Activated B cell treated with CpG ODN at 0.5 μM for 24 hours (primary cell): ENCODE measurements around the gene TRAPPC3. TPM values are rescaled to one million over a fixed set of nuclear protein-coding genes. Genes with fewer than 3 reads are reported as not detected.
"Not testable (repeated sequence)": the region's sequence is repeated elsewhere in the genome, so short reads cannot be mapped to it uniquely, and the experiment has no call there.

ENCODE experiments used
- ATAC-seq: fragments of 200-7000 bp; cut with Tn5 transposase; one replicate; pipeline ENCODE4 v1.10.0; 2021; ENCODE audit warnings: low read depth, mild to moderate bottlenecking, moderate library complexity
- CTCF ChIA-PET: fragments of 350-600 bp; sonication (Branson Sonifier 250); formaldehyde crosslinking; loops from one replicate; lab custom pipeline; 2021; ENCODE audit warnings: antibody characterized with exemption; lab: Charles Lee
- POLR2A ChIA-PET: fragments of 350-600 bp; sonication (Branson Sonifier 250); formaldehyde crosslinking; loops from one replicate; lab custom pipeline; 2021; ENCODE audit warnings: antibody characterized with exemption; lab: Charles Lee
- DNase-seq: peaks from one replicate; pipeline ENCODE4 v3.0.0; 2022
- H3K27ac Mint-ChIP-seq: one replicate; pipeline ENCODE4 v1.8.0; 2020; ENCODE audit warnings: mixed read lengths
- H3K27me3 Mint-ChIP-seq: one replicate; pipeline ENCODE4 v1.8.0; 2021; ENCODE audit warnings: mixed read lengths
- H3K36me3 Mint-ChIP-seq: one replicate; pipeline ENCODE4 v1.8.0; 2021; ENCODE audit warnings: low read depth, mixed read lengths
- H3K4me1 Mint-ChIP-seq: one replicate; pipeline ENCODE4 v1.8.0; 2021; ENCODE audit warnings: mixed read lengths
- H3K4me3 Mint-ChIP-seq: one replicate; pipeline ENCODE4 v1.8.0; 2020; ENCODE audit warnings: mild to moderate bottlenecking, mixed read lengths
- H3K9me3 Mint-ChIP-seq: one replicate; pipeline ENCODE4 v1.8.0; 2020; ENCODE audit warnings: mixed read lengths
- intact Hi-C: fragments of 100-400 bp; cut with micrococcal nuclease; formaldehyde crosslinking; loops from one replicate; pipeline ENCODE4 v1.15.1; 2024
- total RNA-seq: library from RNA; stranded (reverse); gene quantifications from 2 replicates; pipeline ENCODE4 v1.2.3, GENCODE V29; 2022
- TF ChIP-seq, protein P1 (sequence below): fragments of 200-600 bp; IDR thresholded peaks from one replicate; pipeline ENCODE4 v1.8.0; 2022; ENCODE audit warnings: antibody characterized with exemption, mild to moderate bottlenecking

TRAPPC3 gene
- total RNA-seq, 1 donor from 2014 or later = 48.5 TPM

DNA sequence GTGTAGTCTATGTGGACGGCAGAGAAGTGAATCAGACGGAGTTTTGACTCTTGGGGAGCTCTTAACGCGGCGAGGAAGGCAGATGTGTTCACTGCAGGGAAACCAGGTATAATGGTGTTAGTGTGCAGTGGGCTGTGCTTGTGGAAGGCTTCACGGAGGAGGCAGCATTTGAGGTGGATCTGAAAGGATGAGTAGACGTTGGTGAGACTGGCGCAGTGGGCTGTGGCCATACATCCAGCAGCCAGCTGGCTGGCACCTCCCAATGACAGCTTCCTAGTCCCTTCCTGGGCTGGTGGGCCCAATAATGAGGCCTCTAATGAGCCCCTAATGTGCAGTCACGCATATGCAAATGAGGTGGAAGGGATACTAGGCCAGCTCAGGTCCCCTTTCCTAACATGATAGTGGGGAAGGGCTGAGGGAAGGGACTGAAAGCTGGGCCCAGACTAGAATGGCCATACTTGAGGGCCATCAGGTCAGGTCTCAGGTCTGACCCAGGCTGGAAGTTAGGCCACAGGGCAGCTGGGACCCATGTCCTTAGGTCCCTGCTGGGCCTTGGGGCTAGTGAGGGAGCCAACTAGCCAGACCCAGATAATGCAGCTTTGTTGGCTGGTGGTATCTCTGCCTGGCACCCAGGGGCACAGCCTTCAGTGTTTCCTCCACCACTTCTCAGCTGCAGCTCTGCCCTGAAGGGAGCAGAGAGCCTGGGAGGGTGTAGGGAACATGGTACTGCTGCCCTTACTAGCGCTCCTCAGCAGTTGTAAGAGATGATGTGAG, 10.5 kb upstream of the TRAPPC3 start:
- H3K27me3 Mint-ChIP-seq = no peaks in the 10 kb centered on the region
- H3K4me3 Mint-ChIP-seq = no peak overlapping the region
- CTCF ChIA-PET = interaction anchor here (1.1 to 6.6 kb wide), 5 partner anchors 8 to 126 kb away, joined by 3 to 48 read pairs (median 3); partner anchors contain the start of genes THRAP3 and TRAPPC3
- DNase-seq = no peak
- peaks cover 75% of the 10 kb centered on the region for H3K4me1 Mint-ChIP-seq
- H3K27ac Mint-ChIP-seq = peak overlapping the region; percentile 55
- POLR2A ChIA-PET = interaction anchor here (1.5 to 4.7 kb wide), 3 partner anchors 9 to 64 kb away, joined by 5 to 95 read pairs (median 7); partner anchors contain the start of genes THRAP3 and TRAPPC3
- ATAC-seq = no peak
- no peaks in the 10 kb centered on the region for H3K9me3 Mint-ChIP-seq
- H3K36me3 Mint-ChIP-seq = peaks cover 7% of the 10 kb centered on the region
- TF ChIP-seq, protein P1, sequence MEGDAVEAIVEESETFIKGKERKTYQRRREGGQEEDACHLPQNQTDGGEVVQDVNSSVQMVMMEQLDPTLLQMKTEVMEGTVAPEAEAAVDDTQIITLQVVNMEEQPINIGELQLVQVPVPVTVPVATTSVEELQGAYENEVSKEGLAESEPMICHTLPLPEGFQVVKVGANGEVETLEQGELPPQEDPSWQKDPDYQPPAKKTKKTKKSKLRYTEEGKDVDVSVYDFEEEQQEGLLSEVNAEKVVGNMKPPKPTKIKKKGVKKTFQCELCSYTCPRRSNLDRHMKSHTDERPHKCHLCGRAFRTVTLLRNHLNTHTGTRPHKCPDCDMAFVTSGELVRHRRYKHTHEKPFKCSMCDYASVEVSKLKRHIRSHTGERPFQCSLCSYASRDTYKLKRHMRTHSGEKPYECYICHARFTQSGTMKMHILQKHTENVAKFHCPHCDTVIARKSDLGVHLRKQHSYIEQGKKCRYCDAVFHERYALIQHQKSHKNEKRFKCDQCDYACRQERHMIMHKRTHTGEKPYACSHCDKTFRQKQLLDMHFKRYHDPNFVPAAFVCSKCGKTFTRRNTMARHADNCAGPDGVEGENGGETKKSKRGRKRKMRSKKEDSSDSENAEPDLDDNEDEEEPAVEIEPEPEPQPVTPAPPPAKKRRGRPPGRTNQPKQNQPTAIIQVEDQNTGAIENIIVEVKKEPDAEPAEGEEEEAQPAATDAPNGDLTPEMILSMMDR = no peak
- intact Hi-C loops = no loop called here

DNA sequence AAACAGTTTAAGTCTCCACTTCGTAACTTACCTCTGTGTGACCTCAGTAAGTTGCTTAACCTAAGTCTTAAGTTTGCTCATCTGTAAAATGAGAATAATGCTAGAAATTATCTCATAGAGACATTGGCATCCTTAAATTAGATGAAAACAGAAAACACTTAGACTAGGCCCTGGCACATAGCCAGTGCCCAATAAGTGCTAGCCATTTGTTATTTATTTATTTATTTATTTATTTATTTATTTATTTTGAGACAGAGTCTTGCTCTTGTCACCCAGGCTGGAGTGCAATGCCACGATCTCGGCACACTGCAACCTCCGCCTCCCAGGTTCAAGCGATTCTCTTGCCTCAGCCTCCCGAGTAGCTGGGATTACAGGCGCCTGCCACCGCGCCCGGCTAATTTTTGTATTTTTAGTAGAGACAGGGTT, 9.6 kb upstream of the TRAPPC3 start:
- ATAC-seq, H3K27me3 Mint-ChIP-seq, H3K36me3 Mint-ChIP-seq, H3K9me3 Mint-ChIP-seq, intact Hi-C loops, DNase-seq: not testable (repeated sequence)
- peak overlapping the region; percentile 5 for H3K27ac Mint-ChIP-seq
- POLR2A ChIA-PET = interaction anchor here (1.5 to 4.7 kb wide), 3 partner anchors 8 to 65 kb away, joined by 5 to 95 read pairs (median 7); partner anchors contain the start of genes THRAP3 and TRAPPC3
- H3K4me1 Mint-ChIP-seq = peaks cover 70% of the 10 kb centered on the region
- CTCF ChIA-PET = interaction anchor here (6.6 kb wide), 1 partner anchor 9 kb away, joined by 48 read pairs; the partner anchor contains the start of gene TRAPPC3
- peak overlapping the region; percentile 11 for H3K4me3 Mint-ChIP-seq

DNA sequence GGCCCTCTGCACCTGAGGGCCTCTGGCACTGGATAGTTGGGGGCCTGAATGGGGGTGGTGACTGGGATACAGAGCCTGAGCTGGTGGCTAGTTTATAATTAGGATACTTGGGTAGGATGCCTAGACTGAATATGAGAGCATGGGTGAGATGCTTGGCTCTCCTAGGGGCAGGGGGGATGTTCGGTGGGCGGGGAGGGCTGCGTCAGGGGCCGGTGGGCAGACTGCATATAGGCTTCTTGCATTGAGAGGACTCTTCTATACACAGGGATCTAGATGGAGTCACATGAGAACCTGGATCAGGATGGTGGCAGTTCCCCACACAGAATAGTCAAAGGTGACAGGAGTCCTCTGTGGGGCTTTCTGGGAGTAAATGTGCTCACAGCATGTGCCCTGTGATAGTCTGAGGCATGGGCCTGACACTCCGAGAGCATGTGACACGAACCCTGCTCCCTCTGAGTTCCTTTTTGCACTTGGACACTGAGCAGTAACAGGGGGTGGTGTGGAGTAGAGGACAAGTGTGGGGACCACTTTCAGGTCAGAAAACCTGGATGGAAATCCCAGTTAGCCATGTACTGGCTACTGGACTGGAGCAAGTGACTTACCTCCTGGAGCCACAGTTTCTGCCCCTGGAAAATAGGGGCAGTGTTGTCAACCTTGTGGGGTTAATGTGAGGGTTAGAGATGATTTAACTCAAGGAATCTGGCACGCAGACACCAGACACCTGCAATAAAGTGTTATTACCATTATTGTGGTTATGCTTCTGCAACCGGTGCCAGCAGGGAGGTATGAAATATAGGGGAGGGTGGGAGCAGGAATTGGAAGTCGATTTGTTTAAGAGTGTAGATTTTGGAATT, 8.9 kb upstream of the TRAPPC3 start:
- DNase-seq (no peak), ATAC-seq (no peak)
- POLR2A ChIA-PET = interaction anchor here (3.3 kb wide), 1 partner anchor 30 kb away, joined by 15 read pairs; no protein-coding TSS in a partner anchor
- CTCF ChIA-PET = no interaction called here
- Mint-ChIP-seq H3K27me3 (no peaks in the 10 kb centered on the region), H3K27ac (peak overlapping the region; percentile 85), H3K4me1 (peaks cover 69% of the 10 kb centered on the region), H3K4me3 (peak overlapping the region; percentile 89), H3K36me3 (peaks cover 3% of the 10 kb centered on the region), H3K9me3 (no peaks in the 10 kb centered on the region)
- TF ChIP-seq, protein P1 = no peak
- intact Hi-C loops = no loop called here

DNA sequence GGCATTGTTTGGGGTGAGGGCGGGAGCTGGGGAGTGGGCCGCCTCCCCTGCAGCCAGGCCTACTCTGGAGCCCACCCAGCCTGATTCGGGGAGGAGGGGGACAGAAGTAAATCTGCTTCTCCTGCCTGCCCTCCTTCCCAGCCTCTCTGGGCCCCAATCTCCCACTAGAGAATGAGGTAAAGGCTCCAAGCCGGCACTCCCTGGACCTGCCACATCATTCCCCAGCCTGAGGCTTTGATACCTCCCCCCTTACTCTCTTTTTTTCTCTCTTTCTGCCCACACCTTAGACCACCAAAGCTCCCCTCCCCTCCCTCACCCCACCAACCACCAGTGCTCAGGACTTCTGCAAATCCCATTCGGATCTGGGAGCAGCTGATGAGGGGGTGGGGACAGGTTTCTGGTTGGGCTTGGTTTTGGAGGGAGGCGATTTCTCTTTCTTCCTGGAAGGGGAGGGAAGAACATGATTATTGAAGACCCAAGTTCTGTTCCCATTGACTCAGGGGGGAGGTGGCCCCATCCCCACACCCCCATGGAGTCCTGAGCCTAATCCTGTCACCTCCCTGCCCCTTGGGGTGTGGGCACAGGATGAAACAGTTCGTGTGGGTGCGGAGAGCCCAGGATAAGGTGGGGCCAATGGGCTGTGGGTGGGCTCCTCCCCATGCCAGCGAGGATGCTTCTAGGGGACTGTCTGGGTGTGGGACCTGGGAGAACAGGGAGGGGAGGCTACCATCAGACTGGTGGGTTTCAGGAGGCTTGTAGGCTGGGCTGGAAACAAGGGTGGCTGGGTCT, 8.0 kb upstream of the TRAPPC3 start:
- H3K4me1 Mint-ChIP-seq = peaks cover 67% of the 10 kb centered on the region
- H3K27ac Mint-ChIP-seq = peak overlapping the region; percentile 85
- no peaks in the 10 kb centered on the region for H3K9me3 Mint-ChIP-seq
- ChIA-PET CTCF (interaction anchor here (1.0 to 3.5 kb wide), 3 partner anchors 31 to 131 kb away, joined by 3 to 15 read pairs (median 4); no protein-coding TSS in a partner anchor), POLR2A (interaction anchor here (1.1 to 3.6 kb wide), 4 partner anchors 29 to 229 kb away, joined by 3 to 37 read pairs (median 14); partner anchors contain the start of gene THRAP3)
- TF ChIP-seq, protein P1 = no peak
- DNase-seq = no peak
- intact Hi-C loops = no loop called here
- peaks cover 3% of the 10 kb centered on the region for H3K36me3 Mint-ChIP-seq
- ATAC-seq = no peak
- H3K4me3 Mint-ChIP-seq = peak overlapping the region; percentile 89
- no peaks in the 10 kb centered on the region for H3K27me3 Mint-ChIP-seq
